ENCODE measurements around the gene C5orf46.

Gene C5orf46

GRCh38 chr5:147857302-147858129, 48.8 kb downstream of the C5orf46 start:
- peak; percentile 69 for DNase-seq

DNA sequence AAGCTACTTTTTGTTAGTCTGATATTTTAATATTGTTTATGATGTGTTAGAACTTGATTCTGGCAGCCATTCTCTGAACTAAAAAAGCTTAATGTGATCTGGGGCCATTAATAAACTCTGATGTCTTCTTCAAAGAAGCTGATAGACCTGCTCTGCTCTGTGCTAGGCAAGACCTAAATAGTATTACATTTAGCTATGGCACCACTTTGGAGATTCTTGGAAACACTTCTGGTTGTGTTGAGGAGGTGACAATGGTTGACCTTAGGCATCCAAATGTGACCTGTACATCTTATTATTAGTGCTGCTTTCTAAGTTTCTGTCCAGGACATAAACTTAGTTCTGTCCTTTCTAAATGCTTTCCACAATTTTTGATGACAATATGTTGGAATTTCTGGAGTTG, 49.5 kb downstream of the C5orf46 start:
- no peak for DNase-seq

DNA sequence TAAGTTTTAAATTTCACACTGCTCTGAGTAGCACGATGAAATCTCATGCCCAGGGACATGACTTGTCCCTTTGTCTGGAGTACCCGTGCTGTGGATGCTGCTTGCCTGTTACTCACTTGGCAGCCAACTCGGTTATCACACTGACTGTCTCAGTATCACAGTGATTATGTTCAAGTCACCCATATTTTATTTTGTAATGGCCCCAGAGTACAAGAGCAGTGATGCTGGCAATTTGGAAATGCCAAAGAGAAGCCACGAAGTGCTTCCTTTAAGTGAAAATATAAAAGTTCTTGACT, 50.6 kb downstream of the C5orf46 start:
- DNase-seq = no peak

DNA sequence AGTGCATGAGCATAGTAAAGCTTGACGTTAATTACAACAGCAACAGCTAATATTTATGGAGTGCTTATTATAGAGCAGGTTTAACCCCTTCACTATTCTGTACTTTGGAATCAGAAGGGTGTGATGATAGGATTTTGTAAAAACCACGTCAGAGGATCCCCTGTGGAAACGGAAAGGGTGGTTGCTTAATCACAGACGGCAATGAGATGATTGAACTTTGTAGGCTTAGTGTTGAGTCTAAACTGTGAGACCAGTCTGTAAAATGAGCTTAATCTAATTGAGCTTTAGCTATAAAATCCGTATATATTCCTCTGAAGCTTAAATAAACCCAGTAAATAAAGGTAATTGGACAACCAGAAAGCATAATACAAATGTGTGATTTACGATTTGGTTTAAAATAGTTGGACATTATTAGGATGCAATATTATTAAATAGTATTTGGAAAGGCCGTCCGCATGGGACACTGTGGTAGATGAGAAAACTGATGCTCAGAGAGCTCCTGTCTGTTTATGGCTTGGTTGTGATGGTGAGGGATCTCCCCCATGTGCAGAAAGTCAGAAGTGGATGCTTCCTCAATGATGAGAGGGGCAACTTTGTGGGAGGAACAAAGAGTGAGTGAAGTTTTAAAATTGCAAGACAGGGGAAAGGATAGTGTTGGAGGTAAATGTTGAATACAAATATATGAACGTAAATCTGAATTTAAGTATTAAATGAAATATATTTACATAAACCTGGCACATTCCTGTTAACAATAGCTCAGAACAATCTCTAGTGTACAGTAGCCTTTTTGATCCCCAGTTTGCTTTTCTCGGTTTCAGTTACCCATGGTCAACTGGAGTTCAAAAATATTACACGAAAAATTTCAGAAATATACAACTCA, 51.2 kb downstream of the C5orf46 start:
- DNase-seq = no peak

DNA sequence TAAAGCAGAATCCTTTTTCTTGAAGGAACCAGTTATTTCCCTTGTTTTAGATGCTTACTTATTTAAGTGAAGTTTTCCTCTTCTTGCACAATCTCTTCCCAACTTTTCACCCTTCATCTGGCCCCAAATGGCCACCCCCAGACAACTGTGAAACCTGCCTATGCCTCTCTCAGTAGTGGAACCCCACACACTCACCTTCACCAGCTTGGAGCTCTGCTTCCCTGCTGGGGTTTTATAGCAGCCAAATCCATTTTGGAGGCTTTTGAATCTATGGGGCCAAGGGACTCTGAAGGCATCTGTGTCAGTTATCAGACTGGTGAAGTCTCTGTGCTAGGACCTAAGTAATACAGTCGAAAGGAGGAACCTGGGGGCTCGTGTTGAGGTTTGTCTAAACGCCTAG, 52.0 kb downstream of the C5orf46 start:
- no peak for DNase-seq

GRCh38 chr5:147853372-147853987, 52.9 kb downstream of the C5orf46 start:
- no peak for DNase-seq

DNA sequence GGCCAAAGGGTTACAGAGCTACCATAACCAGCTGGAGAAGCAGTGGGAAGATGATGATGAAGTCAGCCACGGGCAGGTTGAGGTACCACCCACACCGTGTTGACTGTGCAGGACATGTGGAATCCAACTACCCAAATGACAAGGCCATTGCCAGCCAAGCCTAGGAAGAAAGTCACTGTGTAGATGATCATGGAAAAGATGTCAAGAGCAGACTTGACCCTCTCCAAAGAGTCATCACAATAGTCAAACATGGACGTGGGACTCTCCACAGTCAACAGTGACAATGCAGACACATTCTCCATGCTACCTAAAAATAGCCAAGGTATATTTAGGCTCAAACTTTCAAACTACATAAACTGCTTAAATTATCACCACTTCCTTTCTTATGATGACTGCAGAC, 54.0 kb downstream of the C5orf46 start:
- DNase-seq = no peak

GRCh38 chr5:147851578-147851977, 54.8 kb downstream of the C5orf46 start:
- no peak for DNase-seq

GRCh38 chr5:147849226-147849625, 57.1 kb downstream of the C5orf46 start:
- no peak for DNase-seq

DNA sequence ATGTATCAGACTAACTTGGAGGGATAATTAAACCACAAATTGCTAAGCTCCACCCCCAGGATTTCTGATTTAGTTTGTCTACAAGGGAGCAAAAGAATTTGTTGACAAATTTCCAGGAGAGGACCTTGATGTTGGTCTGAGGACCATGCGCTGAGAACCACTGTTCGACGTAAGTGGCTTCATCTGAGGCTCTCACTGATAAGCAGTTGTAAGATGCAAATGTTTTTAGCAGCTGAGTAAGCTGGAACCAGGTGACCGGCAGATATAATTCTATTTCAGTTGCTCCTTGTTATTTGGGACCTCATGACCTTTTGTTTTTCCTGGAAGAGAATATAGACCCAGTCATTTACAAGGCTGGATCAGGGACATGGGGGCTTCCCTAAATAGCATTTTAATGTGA, 60.7 kb downstream of the C5orf46 start:
- DNase-seq = no peak

DNA sequence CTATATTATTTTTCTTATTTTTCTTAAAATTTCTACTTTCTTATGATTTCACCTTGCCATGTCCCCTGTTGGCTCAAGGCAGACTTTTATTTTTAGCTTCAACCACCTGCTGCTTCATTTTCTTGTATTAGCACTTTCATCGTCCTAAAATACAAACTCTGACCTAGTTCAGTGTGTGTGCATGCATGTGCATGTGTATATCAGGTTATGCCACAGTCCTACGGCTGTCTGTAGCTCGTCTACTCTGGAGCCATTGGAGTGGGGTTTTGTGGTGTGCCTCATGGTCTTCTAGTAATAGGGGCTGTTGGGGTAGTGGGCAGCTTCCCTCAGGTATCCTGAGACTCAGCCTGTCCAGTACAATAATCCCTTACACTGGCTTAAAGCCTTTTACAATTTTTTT, 61.5 kb downstream of the C5orf46 start:
- DNase-seq = no peak

- DNase-seq = no peak
Measured at GRCh38 chr5:147842869-147843268, 63.5 kb downstream of the C5orf46 start.

Data from hematopoietic multipotent progenitor cell treated with erythropoietin and hydrocortisone succinate and interleukin-3 and kit ligand, for 6 days (in vitro differentiated cells).